ENCODE measurements around the gene RANBP2. TPM values are rescaled to one million over a fixed set of nuclear protein-coding genes. Genes with fewer than 3 reads are reported as not detected.

RANBP2 gene
- total and polyA plus RNA-seq, 2 experiments from 2014 or later: 23.0 to 98.0 TPM

DNA sequence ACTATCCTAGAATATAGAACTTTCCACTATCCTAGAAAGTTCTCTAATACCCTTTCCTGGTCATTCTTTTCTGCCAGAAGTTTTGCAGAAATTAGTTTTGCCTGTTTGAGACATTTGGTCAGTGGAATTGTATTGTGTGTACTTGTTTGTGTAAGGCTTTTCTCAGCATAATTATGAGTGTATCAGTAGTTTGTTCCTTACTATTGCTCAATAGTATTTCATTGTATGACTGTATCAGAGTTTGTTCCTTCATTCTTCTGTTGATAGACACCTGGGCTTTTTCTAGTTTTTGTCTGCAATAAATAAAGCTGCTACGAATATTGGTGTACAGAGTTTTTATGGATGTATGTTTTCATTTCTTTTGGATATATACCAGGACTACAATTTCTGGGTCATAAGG is 94.5 kb downstream of the RANBP2 start:
- Histone ChIP-seq H3K36me3 (ENCODE audit: insufficient read depth) (peaks cover 36% of the 10 kb centered on the region), H3K4me2 (no peak overlapping the region), H3K79me2 (replicated peaks; ENCODE audit: insufficient read depth) (peaks cover 31% of the 10 kb centered on the region), H3F3A (replicated peaks; ENCODE audit: low read depth) (no peaks in the 10 kb centered on the region), H3K4me3 (no peak overlapping the region), H4K20me1 (replicated peaks; ENCODE audit: insufficient read depth) (no peaks in the 10 kb centered on the region; the same call in 1 of the 2 replicates), H2AFZ (no peak overlapping the region), H3K4me1 (ENCODE audit: insufficient read depth) (no peaks in the 10 kb centered on the region), H3K27me3 (ENCODE audit: insufficient read depth) (no peaks in the 10 kb centered on the region), H3K9me2 (ENCODE audit: insufficient read depth) (no peaks in the 10 kb centered on the region), H3K27ac (ENCODE audit: low read depth) (no peak overlapping the region)
- ATAC-seq (no peak), DNase-seq (ENCODE audit: low spot score) (no peak)
- H3K36me3 Mint-ChIP-seq (ENCODE audit: low read depth): peaks cover 68% of the 10 kb centered on the region
- no peak overlapping the region for H3K4me3 Mint-ChIP-seq
- TF ChIP-seq JUNB (IDR thresholded peaks at IDR 0.05; ENCODE audit: unreplicated experiment) (no peak), ZNF462 (CRISPR knock-in tag; IDR thresholded peaks at IDR 0.05) (no peak), ZNF114 (CRISPR knock-in tag; IDR thresholded peaks at IDR 0.05) (no peak), STAT1 (IDR thresholded peaks at IDR 0.05; ENCODE audit: unreplicated experiment) (no peak), CREB1 (CRISPR knock-in tag; IDR thresholded peaks at IDR 0.05; ENCODE audit: low read depth) (no peak), EZH2phosphoT487 (IDR thresholded peaks at IDR 0.05; ENCODE audit: unreplicated experiment) (no peak), EZH2 (IDR thresholded peaks at IDR 0.05; ENCODE audit: low read depth, unreplicated experiment) (no peak), REST (IDR thresholded peaks at IDR 0.05; ENCODE audit: unreplicated experiment) (no peak), POLR2AphosphoS5 (IDR thresholded peaks at IDR 0.05; ENCODE audit: low read depth) (no peak), NANOG (IDR thresholded peaks at IDR 0.05; ENCODE audit: borderline replicate concordance) (no peak), ZNF331 (CRISPR knock-in tag; IDR thresholded peaks at IDR 0.05; ENCODE audit: low read depth) (no peak)
- TF ChIP-seq, protein P1, sequence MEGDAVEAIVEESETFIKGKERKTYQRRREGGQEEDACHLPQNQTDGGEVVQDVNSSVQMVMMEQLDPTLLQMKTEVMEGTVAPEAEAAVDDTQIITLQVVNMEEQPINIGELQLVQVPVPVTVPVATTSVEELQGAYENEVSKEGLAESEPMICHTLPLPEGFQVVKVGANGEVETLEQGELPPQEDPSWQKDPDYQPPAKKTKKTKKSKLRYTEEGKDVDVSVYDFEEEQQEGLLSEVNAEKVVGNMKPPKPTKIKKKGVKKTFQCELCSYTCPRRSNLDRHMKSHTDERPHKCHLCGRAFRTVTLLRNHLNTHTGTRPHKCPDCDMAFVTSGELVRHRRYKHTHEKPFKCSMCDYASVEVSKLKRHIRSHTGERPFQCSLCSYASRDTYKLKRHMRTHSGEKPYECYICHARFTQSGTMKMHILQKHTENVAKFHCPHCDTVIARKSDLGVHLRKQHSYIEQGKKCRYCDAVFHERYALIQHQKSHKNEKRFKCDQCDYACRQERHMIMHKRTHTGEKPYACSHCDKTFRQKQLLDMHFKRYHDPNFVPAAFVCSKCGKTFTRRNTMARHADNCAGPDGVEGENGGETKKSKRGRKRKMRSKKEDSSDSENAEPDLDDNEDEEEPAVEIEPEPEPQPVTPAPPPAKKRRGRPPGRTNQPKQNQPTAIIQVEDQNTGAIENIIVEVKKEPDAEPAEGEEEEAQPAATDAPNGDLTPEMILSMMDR (conservative IDR thresholded peaks at IDR 0.05; ENCODE audit: low read depth in 2 of 2): no peak
- TF ChIP-seq, protein P2, sequence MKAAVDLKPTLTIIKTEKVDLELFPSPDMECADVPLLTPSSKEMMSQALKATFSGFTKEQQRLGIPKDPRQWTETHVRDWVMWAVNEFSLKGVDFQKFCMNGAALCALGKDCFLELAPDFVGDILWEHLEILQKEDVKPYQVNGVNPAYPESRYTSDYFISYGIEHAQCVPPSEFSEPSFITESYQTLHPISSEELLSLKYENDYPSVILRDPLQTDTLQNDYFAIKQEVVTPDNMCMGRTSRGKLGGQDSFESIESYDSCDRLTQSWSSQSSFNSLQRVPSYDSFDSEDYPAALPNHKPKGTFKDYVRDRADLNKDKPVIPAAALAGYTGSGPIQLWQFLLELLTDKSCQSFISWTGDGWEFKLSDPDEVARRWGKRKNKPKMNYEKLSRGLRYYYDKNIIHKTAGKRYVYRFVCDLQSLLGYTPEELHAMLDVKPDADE (IDR thresholded peaks at IDR 0.05): no peak
- H3K27me3 Mint-ChIP-seq (ENCODE audit: insufficient read depth, low read depth, poor library complexity): no peaks in the 10 kb centered on the region
- H3K27ac Mint-ChIP-seq: no peak overlapping the region
- no peaks in the 10 kb centered on the region for H3K4me1 Mint-ChIP-seq
- peaks cover 19% of the 10 kb centered on the region for H3K9me3 Mint-ChIP-seq
